ENCODE results near the gene ASB3.

ASB3 gene

DNA sequence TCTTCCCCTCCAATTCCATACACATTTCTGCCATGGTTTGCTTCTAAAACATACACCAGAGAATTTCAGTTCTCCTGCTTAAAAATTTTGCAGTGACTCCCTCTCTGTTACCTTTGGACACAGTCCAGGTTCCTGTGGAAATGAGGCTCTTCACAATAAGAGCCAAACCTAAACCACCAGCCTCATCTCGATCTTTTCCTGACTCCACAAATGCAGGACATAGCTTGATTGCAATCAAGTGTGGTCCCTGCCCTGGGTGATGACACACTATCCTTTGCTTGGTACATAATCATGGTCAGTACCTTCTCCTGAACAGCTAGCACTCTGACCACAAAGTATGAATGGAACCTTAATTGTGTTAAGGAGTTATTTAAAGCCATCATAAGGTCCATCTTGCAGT lies 154.0 kb downstream of the ASB3 start:
- no peak overlapping the region for H3K4me3 ChIP-seq (ENCODE audit: low read length)
- TF ChIP-seq ZNF274 (IDR thresholded peaks at IDR 0.05; ENCODE audit: low read depth, low read length), result no peak

DNA sequence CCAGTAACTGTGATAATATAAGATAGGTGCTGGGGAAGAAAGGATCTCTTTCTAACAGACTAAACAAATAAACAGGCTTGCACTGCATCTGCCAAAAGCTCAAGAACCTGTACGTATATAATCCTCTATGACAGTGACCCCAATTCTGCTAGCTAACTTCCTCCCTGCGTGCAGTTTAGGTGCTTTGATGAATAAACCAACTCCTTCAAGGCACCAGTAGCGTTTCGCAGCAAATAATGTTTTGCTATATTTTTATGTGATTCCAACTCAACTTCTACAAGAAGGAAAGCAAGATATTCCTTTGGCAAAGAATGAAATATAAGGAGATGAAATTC lies 154.7 kb downstream of the ASB3 start:
- no peak for TF ChIP-seq ZNF274 (IDR thresholded peaks at IDR 0.05; ENCODE audit: low read depth, low read length)

GRCh38 chr2:53631313-53632125 lies 155.2 kb downstream of the ASB3 start:
- TF ChIP-seq ZNF274 (IDR thresholded peaks at IDR 0.05; ENCODE audit: low read depth, low read length), result no peak
- no peak overlapping the region for H3K4me3 ChIP-seq (ENCODE audit: low read length)

More for the DNA sequence above, 154.7 kb downstream of the ASB3 start:
- no peak overlapping the region for H3K4me3 ChIP-seq (ENCODE audit: low read length)

- H3K4me3 ChIP-seq (ENCODE audit: low read length), result no peak overlapping the region
- no peak for TF ChIP-seq ZNF274 (IDR thresholded peaks at IDR 0.05; ENCODE audit: low read depth, low read length)
These were observed 156.6 kb downstream of the ASB3 start for GRCh38 chr2:53630026-53630606.

DNA sequence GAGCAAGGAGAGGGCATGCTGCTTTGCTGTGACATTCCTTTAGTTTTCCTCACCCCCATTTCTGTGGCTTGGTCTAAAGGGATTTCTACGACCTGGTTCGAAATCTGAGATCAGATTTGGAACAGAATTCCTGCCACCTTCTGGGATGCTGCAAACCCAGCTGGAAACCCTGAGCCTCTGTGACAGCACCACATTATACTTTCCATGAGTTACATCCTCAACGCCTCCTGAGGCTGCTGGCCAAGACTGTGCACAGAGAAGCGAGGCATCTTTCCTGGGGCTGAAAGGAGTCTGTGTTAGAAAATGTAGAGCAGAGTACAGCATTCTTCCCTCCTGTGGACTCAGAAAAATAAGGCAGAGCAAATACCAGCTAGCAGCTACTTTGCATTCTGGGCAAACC lies 157.3 kb downstream of the ASB3 start:
- H3K4me3 ChIP-seq (ENCODE audit: low read length), result no peak overlapping the region
- no peak for TF ChIP-seq ZNF274 (IDR thresholded peaks at IDR 0.05; ENCODE audit: low read depth, low read length)

DNA sequence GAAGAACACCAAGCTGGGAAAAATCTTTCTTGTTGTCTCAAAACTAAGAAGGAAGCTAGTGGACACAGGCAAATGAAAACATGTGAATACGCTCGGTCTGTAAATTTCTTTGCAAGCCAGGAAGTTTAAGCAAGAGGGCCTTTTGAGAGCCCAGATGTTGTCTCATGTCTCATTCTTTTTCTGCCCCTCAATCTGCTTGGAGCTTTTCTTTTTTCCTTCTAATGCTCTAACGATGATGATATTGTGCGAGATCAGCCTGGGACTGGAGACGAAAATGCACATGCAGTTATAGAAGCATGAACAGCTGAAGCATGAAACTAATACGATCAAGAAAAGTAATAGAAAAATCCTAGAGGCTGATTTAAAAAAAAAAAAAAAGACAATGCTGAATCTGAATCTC lies 157.8 kb downstream of the ASB3 start:
- no peak overlapping the region for H3K4me3 ChIP-seq (ENCODE audit: low read length)
- TF ChIP-seq ZNF274 (IDR thresholded peaks at IDR 0.05; ENCODE audit: low read depth, low read length), result no peak

DNA sequence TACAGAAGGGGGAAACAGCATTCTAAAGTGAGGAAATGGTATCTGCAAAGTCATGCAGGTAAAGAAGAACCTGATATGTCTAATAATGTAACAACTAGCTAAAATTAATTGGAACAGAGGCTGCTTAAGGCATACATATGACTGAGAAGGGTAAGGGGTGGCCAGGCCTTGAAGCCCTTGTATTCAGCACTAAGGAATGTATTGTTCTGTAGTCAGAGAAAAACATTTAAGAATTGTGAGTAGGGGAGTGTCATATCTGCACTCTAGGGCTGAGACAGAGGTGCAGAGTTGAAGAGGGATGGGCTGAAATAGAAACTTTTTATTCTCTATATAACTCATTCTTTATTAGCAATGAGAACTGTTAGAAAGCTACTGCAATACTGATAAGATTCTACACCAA lies 164.6 kb downstream of the ASB3 start:
- no peak for TF ChIP-seq ZNF274 (IDR thresholded peaks at IDR 0.05; ENCODE audit: low read depth, low read length)
- H3K4me3 ChIP-seq (ENCODE audit: low read length), result no peak overlapping the region

DNA sequence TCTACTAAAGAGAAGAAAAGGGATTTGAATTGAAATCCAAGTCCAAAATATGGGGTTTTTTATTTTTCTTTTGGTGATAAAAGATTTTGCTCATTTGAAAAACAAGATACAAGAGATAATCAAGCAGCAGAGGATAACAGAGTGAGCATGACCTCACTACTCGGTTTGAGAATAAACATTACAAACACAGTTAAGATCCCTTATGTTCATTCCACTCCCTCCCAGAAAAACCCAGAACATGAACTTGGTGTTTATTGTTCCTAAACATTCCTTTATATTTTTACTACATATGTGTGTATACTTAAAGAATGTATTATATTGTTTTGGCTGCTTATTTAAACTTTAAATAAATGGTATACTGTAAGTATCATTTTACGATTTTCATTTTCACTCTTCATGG lies 165.8 kb downstream of the ASB3 start:
- no peak overlapping the region for H3K4me3 ChIP-seq (ENCODE audit: low read length)
- TF ChIP-seq ZNF274 (IDR thresholded peaks at IDR 0.05; ENCODE audit: low read depth, low read length), result no peak
